Transverse colon (tissue), 4 donors: ENCODE results near the gene CFAP46. TPM values are rescaled to one million over a fixed set of nuclear protein-coding genes. Genes with fewer than 3 reads are reported as not detected.

Experiments used
- DNase-seq: peaks from one replicate; pipeline ENCODE4 v3.0.0-alpha.2; 2019
- H3K27ac ChIP-seq, 4 donors: fragments of 200-600 bp; sonication (generic); 2 replicates each; pipeline ENCODE4 v1.5.1; 2016 to 2018; ENCODE audit warnings: inconsistent platforms in 4 of 4
- H3K27me3 ChIP-seq: fragments of 200-600 bp; sonication (generic); 2 replicates; pipeline ENCODE4 v1.5.1; 2017; ENCODE audit warnings: inconsistent platforms
- H3K36me3 ChIP-seq, 4 donors: fragments of 200-600 bp; sonication (generic); 2 replicates each; pipeline ENCODE4 v1.5.1; 2017 to 2019; ENCODE audit warnings: inconsistent platforms in 4 of 4
- H3K4me1 ChIP-seq, 4 donors: fragments of 200-600 bp; sonication (generic); 2 replicates each; pipeline ENCODE4 v1.5.1; 2017 to 2020; ENCODE audit warnings: inconsistent platforms in 4 of 4
- H3K4me3 ChIP-seq, 4 donors: fragments of 200-600 bp; sonication (generic); 1 replicate in 1 of 4; 2 replicates in 3 of 4; pipeline versions ENCODE4 v1.5.1 to v1.6.1; 2017 to 2019; ENCODE audit warnings: inconsistent platforms in 4 of 4
- H3K9me3 ChIP-seq, 2 donors: fragments of 200-600 bp; sonication (generic); 2 replicates each; pipeline ENCODE4 v1.5.1; 2017 to 2019; ENCODE audit warnings: inconsistent platforms in 2 of 2
- CTCF ChIP-seq, 5 experiments: fragments of 200-600 bp in 3 of 5; fragments of 450-650 bp in 2 of 5; sonication (generic) in 3 of 5; IDR thresholded peaks; 1 replicate in 2 of 5; 2 replicates in 3 of 5; pipeline ENCODE4 v1.5.1; 2016 to 2017; ENCODE audit warnings: antibody characterized with exemption in 5 of 5, inconsistent platforms in 3 of 5, mild to moderate bottlenecking in 2 of 5, moderate library complexity in 1 of 5
- EP300 ChIP-seq: sonication (generic); formaldehyde crosslinking; IDR thresholded peaks from one replicate; pipeline ENCODE4 v1.6.1; 2017; ENCODE audit warnings: antibody characterized with exemption, low read depth
- POLR2A ChIP-seq: fragments of 450-650 bp; IDR thresholded peaks from one replicate; pipeline ENCODE4 v1.6.1; 2016; ENCODE audit warnings: antibody characterized with exemption, mild to moderate bottlenecking, moderate library complexity
- POLR2AphosphoS5 ChIP-seq, 3 donors: sonication (generic); formaldehyde crosslinking; IDR thresholded peaks; one replicate each; pipeline ENCODE4 v1.6.1; 2016; ENCODE audit warnings: antibody characterized with exemption in 3 of 3
- WGBS, 2 donors: methylation state at CpG; one replicate each; pipeline ENCODE4 v1.1.5; 2018; ENCODE audit warnings: low coverage in 1 of 2; 5-methylcytosine and 5-hydroxymethylcytosine counted together
- in situ Hi-C, 4 donors: fragments of 200-750 bp; cut with MboI; loops; one replicate each; pipeline versions ENCODE4 v1.15.0 to v1.15.1; 2017; ENCODE audit warnings: low sequenced_read_pairs in 3 of 4, low pct_ligation_motif_present in 1 of 4, low pct_unique_long_range_greater_than_20kb in 1 of 4
- intact Hi-C: fragments of 100-400 bp; cut with DNase I; formaldehyde crosslinking; loops from one replicate; pipeline ENCODE4 v1.15.1; 2023; ENCODE audit warnings: low total_unique reads
- total RNA-seq, 4 donors: library from RNA; depleted of rRNA; stranded (reverse); fragments of >200 nt; gene quantifications; one replicate each; pipeline ENCODE4 v1.1.0, GENCODE V29; 2016

The CFAP46 gene
- total RNA-seq, 4 donors from 2014 or later: not detected

DNA sequence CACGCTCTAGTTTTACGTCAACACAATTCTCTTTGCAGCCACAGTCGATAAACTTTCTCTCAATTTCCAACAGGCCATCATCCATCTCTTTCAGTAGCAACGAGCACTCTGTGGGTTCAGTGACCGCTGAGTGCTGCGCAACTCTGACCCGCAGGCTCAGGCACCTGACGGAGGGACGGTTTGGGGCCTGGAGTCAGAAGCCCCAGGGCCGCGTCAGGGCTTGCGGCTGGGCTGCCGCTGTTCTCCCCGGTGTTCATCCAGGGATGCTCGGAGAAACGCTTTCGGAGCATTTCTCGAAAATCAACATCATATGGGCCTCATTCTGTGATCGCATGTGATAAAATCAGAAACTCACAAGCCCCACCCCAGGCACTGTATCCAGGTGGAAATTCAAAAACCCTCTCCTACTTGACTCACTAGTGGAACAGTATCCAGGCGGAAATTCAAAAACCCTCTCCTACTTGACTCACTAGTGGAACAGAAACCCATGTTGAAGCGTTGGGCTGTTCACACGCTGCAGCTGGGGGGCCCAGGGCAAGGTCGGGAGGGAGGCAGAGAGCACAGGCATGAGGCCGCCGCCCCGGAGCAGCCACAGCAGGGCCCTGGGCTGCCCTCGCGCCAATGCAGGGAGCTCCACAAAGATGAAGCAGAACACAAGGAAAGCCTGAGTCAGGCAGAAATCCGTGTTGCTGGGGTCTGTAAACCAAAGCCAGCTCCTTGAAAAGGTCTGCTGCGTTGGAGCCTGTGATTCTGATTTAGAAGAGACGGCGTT lies 83.1 kb downstream of the CFAP46 start:
- H3K27ac ChIP-seq: no peak overlapping the region
- intact Hi-C loops (no loop called here), in situ Hi-C loops (no loop called here)
- H3K36me3 ChIP-seq: no peaks in the 10 kb centered on the region
- no peaks in the 10 kb centered on the region for H3K9me3 ChIP-seq
- TF ChIP-seq POLR2A (no peak), CTCF (IDR thresholded peaks at IDR 0.05) (no peak), EP300 (no peak), POLR2AphosphoS5 (IDR thresholded peaks at IDR 0.05) (no peak)
- peaks cover 20% of the 10 kb centered on the region for H3K27me3 ChIP-seq
- peaks cover 0 to 3% (median 0%) of the 10 kb centered on the region in 4 donors for H3K4me1 ChIP-seq
- WGBS, 2 donors: 95% methylated on average over 32 of the region's 32 CpGs; no CpG with 5 or more reads in 1 of the 2 donors
- DNase-seq: no peak
- H3K4me3 ChIP-seq: no peak overlapping the region

DNA sequence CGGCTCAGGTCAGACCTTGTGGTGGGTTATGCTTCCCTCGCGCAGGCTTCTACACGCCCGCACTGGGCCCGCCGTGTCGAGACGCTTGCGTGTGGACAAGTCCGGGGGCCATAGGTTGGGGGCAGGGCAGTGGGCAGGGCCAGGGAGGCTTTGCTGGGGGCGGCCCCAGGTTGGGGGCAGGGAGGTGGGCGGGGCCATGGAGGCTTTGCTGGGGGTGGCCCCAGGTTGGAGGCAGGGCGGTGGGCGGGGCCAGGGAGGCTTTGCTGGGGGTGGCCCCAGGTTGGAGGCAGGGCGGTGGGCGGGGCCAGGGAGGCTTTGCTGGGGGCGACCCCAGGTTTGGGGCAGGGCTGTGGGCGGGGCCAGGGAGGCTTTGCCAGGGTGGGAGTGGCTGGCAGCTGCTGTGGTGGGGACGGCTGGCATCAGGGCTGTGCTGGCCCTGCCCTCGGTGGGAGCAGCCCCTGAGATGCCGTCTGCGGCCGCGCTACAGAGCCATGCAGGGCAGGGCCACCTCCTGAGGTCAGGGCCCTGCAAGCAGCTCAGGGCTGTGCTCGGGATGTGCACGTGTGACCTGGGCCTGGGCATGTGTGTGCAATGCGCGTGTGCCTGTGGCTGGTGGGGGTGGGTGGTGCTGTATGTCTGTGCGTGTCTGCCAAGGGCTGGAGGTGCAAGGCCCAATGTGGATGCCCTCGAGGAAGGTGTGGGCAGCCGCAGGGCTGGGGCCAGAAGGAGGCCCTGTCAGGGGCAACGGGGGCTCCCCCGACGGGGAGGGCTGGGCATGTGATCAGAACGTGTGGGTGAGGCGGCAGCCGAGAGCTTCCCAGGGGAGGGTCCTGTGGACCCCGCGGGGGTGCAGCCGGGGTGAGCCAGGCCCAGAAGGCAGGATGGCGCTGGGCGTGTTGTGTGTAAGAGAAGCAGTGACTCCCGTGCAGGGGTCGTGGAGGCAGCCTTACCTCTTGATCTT lies 84.0 kb downstream of the CFAP46 start:
- 81 to 93% methylated on average over 5 to 41 of the region's 45 CpGs for WGBS, 2 donors
- Histone ChIP-seq H3K4me3 (no peak overlapping the region), H3K27me3 (peaks cover 23% of the 10 kb centered on the region), H3K27ac (no peak overlapping the region), H3K9me3 (no peaks in the 10 kb centered on the region), H3K36me3 (no peaks in the 10 kb centered on the region), H3K4me1 (peaks cover 0 to 3% (median 0%) of the 10 kb centered on the region in 4 donors)
- in situ Hi-C loops (no loop called here), intact Hi-C loops (no loop called here)
- no peak for DNase-seq
- TF ChIP-seq EP300: no peak
- no peak for TF ChIP-seq CTCF (IDR thresholded peaks at IDR 0.05)
- TF ChIP-seq POLR2A: no peak
- TF ChIP-seq POLR2AphosphoS5 (IDR thresholded peaks at IDR 0.05): no peak

GRCh38 chr10:132856869-132857524 lies 85.4 kb downstream of the CFAP46 start:
- no peak for TF ChIP-seq POLR2AphosphoS5 (IDR thresholded peaks at IDR 0.05)
- no peak for TF ChIP-seq POLR2A
- TF ChIP-seq CTCF (IDR thresholded peaks at IDR 0.05): no peak
- TF ChIP-seq EP300: no peak
- in situ Hi-C loops (no loop called here), intact Hi-C loops (no loop called here)
- Histone ChIP-seq H3K4me3 (no peak overlapping the region), H3K9me3 (no peaks in the 10 kb centered on the region), H3K4me1 (no peaks in the 10 kb centered on the region), H3K27ac (no peak overlapping the region), H3K27me3 (peaks cover 17% of the 10 kb centered on the region), H3K36me3 (no peaks in the 10 kb centered on the region)
- 83 to 93% methylated on average over 1 to 13 of the region's 13 CpGs for WGBS, 2 donors
- peak; percentile 1 for DNase-seq

DNA sequence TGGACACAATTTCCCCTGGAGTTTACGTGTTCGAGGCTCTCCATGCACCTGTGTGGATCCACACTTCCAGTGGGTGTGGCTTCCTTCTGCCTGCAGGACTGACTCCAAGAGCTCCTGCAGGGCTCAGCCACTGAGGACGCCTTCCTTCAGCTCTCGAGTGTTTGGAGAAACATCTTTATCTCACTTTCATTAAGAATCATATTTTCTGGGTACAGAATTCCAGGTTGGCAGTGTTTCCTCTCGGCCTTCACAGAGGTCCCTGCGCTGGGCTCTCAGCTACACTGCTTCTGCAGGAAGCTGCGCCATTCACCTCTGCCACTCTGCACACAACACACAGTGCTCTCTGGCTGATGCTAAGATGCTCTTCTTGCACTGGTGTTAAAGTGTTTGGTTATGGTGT lies 86.5 kb downstream of the CFAP46 start:
- H3K4me3 ChIP-seq: no peak overlapping the region
- H3K4me1 ChIP-seq: no peaks in the 10 kb centered on the region
- no peak overlapping the region for H3K27ac ChIP-seq
- in situ Hi-C loops: no loop called here
- 85 to 86% methylated on average over 7 of the region's 7 CpGs for WGBS, 2 donors
- peaks cover 14% of the 10 kb centered on the region for H3K27me3 ChIP-seq
- no peak for TF ChIP-seq CTCF (IDR thresholded peaks at IDR 0.05)
- TF ChIP-seq POLR2AphosphoS5 (IDR thresholded peaks at IDR 0.05): no peak
- TF ChIP-seq EP300: no peak
- no peak for TF ChIP-seq POLR2A
- H3K9me3 ChIP-seq: no peaks in the 10 kb centered on the region
- DNase-seq: peak; percentile 1
- H3K36me3 ChIP-seq: no peaks in the 10 kb centered on the region
- intact Hi-C loops: no loop called here
